ENCODE measurements around the gene SEC14L1. TPM values are rescaled to one million over a fixed set of nuclear protein-coding genes. Genes with fewer than 3 reads are reported as not detected.

Gene SEC14L1
- total RNA-seq, 1 donor from 2014 or later = 40.5 TPM

- no peak for DNase-seq (ENCODE audit: extremely low spot score in 2 of 2)
- no peaks in the 10 kb centered on the region for H3K4me1 ChIP-seq
- H3K4me3 ChIP-seq = no peak overlapping the region
- intact Hi-C loops (cut with DNase I) = no loop called here
- no peak overlapping the region for H3K27ac ChIP-seq
- peaks cover 0 to 88% of the 10 kb centered on the region in 2 donors for H3K36me3 ChIP-seq
- no peaks in the 10 kb centered on the region for H3K9me3 ChIP-seq
- no peaks in the 10 kb centered on the region for H3K27me3 ChIP-seq
- TF ChIP-seq POLR2A (IDR thresholded peaks at IDR 0.05) (no peak), POLR2AphosphoS5 (IDR thresholded peaks at IDR 0.05; ENCODE audit: insufficient read depth in 1 of 2, low read depth in 1 of 2) (no peak)
- TF ChIP-seq, protein P1, sequence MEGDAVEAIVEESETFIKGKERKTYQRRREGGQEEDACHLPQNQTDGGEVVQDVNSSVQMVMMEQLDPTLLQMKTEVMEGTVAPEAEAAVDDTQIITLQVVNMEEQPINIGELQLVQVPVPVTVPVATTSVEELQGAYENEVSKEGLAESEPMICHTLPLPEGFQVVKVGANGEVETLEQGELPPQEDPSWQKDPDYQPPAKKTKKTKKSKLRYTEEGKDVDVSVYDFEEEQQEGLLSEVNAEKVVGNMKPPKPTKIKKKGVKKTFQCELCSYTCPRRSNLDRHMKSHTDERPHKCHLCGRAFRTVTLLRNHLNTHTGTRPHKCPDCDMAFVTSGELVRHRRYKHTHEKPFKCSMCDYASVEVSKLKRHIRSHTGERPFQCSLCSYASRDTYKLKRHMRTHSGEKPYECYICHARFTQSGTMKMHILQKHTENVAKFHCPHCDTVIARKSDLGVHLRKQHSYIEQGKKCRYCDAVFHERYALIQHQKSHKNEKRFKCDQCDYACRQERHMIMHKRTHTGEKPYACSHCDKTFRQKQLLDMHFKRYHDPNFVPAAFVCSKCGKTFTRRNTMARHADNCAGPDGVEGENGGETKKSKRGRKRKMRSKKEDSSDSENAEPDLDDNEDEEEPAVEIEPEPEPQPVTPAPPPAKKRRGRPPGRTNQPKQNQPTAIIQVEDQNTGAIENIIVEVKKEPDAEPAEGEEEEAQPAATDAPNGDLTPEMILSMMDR (IDR thresholded peaks at IDR 0.05) = no peak
Observed at GRCh38 chr17:77197115-77197514, 56.3 kb downstream of the SEC14L1 start.

- TF ChIP-seq, protein P1 (IDR thresholded peaks at IDR 0.05) = no peak
- no peak for TF ChIP-seq POLR2A (IDR thresholded peaks at IDR 0.05)
- TF ChIP-seq POLR2AphosphoS5 (IDR thresholded peaks at IDR 0.05; ENCODE audit: insufficient read depth in 1 of 2, low read depth in 1 of 2) = no peak
- no peak for DNase-seq (ENCODE audit: extremely low spot score in 2 of 2)
- no peaks in the 10 kb centered on the region for H3K27me3 ChIP-seq
- H3K27ac ChIP-seq = no peak overlapping the region
- intact Hi-C loops (cut with DNase I) = no loop called here
- H3K36me3 ChIP-seq = peaks cover 3 to 92% of the 10 kb centered on the region in 2 donors
- H3K9me3 ChIP-seq = no peaks in the 10 kb centered on the region
- no peak overlapping the region for H3K4me3 ChIP-seq
- no peaks in the 10 kb centered on the region for H3K4me1 ChIP-seq
Observed at GRCh38 chr17:77200711-77201110, 59.9 kb downstream of the SEC14L1 start.

GRCh38 chr17:77203436-77203835 is 62.7 kb downstream of the SEC14L1 start:
- Histone ChIP-seq H3K27ac (no peak overlapping the region), H3K4me1 (no peaks in the 10 kb centered on the region), H3K27me3 (no peaks in the 10 kb centered on the region), H3K9me3 (no peaks in the 10 kb centered on the region), H3K4me3 (no peak overlapping the region), H3K36me3 (peaks cover 4 to 86% of the 10 kb centered on the region in 2 donors)
- TF ChIP-seq, protein P1 (IDR thresholded peaks at IDR 0.05) = no peak
- TF ChIP-seq POLR2AphosphoS5 (IDR thresholded peaks at IDR 0.05; ENCODE audit: insufficient read depth in 1 of 2, low read depth in 1 of 2) (no peak), POLR2A (IDR thresholded peaks at IDR 0.05) (no peak)
- intact Hi-C loops (cut with DNase I) = no loop called here
- no peak for DNase-seq (ENCODE audit: extremely low spot score in 2 of 2)

- Histone ChIP-seq H3K4me1 (no peaks in the 10 kb centered on the region), H3K4me3 (no peak overlapping the region), H3K36me3 (peaks cover 4 to 84% of the 10 kb centered on the region in 2 donors), H3K27me3 (no peaks in the 10 kb centered on the region), H3K27ac (no peak overlapping the region), H3K9me3 (no peaks in the 10 kb centered on the region)
- TF ChIP-seq POLR2AphosphoS5 (IDR thresholded peaks at IDR 0.05; ENCODE audit: insufficient read depth in 1 of 2, low read depth in 1 of 2) (no peak), POLR2A (IDR thresholded peaks at IDR 0.05) (no peak)
- TF ChIP-seq, protein P1 (IDR thresholded peaks at IDR 0.05) = no peak
- intact Hi-C loops (cut with DNase I) = no loop called here
- no peak for DNase-seq (ENCODE audit: extremely low spot score in 2 of 2)
Observed at GRCh38 chr17:77203846-77204245, 63.1 kb downstream of the SEC14L1 start.

GRCh38 chr17:77204536-77204935 is 63.8 kb downstream of the SEC14L1 start:
- Histone ChIP-seq H3K36me3 (peaks cover 4 to 84% of the 10 kb centered on the region in 2 donors), H3K27ac (no peak overlapping the region), H3K27me3 (no peaks in the 10 kb centered on the region), H3K4me3 (no peak overlapping the region), H3K9me3 (no peaks in the 10 kb centered on the region), H3K4me1 (peaks cover 5% of the 10 kb centered on the region)
- TF ChIP-seq POLR2AphosphoS5 (IDR thresholded peaks at IDR 0.05; ENCODE audit: insufficient read depth in 1 of 2, low read depth in 1 of 2) (no peak), POLR2A (IDR thresholded peaks at IDR 0.05) (no peak)
- TF ChIP-seq, protein P1 (IDR thresholded peaks at IDR 0.05) = no peak
- DNase-seq (ENCODE audit: extremely low spot score in 2 of 2) = no peak
- intact Hi-C loops (cut with DNase I) = no loop called here
